H9 (cell line): ENCODE data around the gene HIPK2. TPM values are rescaled to one million over a fixed set of nuclear protein-coding genes. Genes with fewer than 3 reads are reported as not detected.

ENCODE experiments used
- DNase-seq: peaks from one replicate; pipeline ENCODE4 v3.0.0-alpha.2; 2017
- H2AFZ ChIP-seq: one replicate; pipeline ENCODE4 v1.6.1; 2013; ENCODE audit warnings: mild to moderate bottlenecking, low read length, control low read depth, moderate library complexity
- H2AK5ac ChIP-seq: 2 replicates; pipeline ENCODE4 v1.6.1; 2013; ENCODE audit warnings: low read length, control low read depth, mixed read lengths; ENCODE audit not compliant: insufficient read length
- H2BK120ac ChIP-seq: one replicate; pipeline ENCODE4 v1.6.1; 2013; ENCODE audit warnings: low read depth, mild to moderate bottlenecking, low read length, control low read depth, inconsistent platforms; ENCODE audit not compliant: poor library complexity, severe bottlenecking
- H2BK12ac ChIP-seq: 2 replicates; pipeline ENCODE4 v1.6.1; 2013; ENCODE audit warnings: low read length, control low read depth, mixed read lengths, low read depth; ENCODE audit not compliant: insufficient read length
- H2BK15ac ChIP-seq: 2 replicates; pipeline ENCODE4 v1.6.1; 2013; ENCODE audit warnings: low read depth, low read length, control low read depth
- H2BK20ac ChIP-seq: one replicate; pipeline ENCODE4 v1.6.1; 2013; ENCODE audit warnings: low read depth, mild to moderate bottlenecking, low read length, control low read depth, inconsistent platforms; ENCODE audit not compliant: poor library complexity, severe bottlenecking
- H2BK5ac ChIP-seq: 2 replicates; pipeline ENCODE4 v1.6.1; 2013; ENCODE audit warnings: low read length, control low read depth, mixed read lengths; ENCODE audit not compliant: insufficient read length
- H3K14ac ChIP-seq: 2 replicates; pipeline ENCODE4 v1.6.1; 2013; ENCODE audit warnings: low read length, control low read depth; ENCODE audit not compliant: insufficient read depth
- H3K18ac ChIP-seq: 2 replicates; pipeline ENCODE4 v1.6.1; 2013; ENCODE audit warnings: low read depth, mild to moderate bottlenecking, mixed read lengths, low read length, control low read depth; ENCODE audit not compliant: insufficient read length
- H3K23ac ChIP-seq: 2 replicates; pipeline ENCODE4 v1.6.1; 2013; ENCODE audit warnings: low read length, control low read depth, mixed read lengths, low read depth; ENCODE audit not compliant: insufficient read length
- H3K23me2 ChIP-seq: 2 replicates; pipeline ENCODE4 v1.6.1; 2013; ENCODE audit warnings: low read depth, mild to moderate bottlenecking, mixed read lengths, low read length, control low read depth; ENCODE audit not compliant: insufficient read length, poor library complexity, severe bottlenecking
- H3K27ac ChIP-seq: 2 replicates; pipeline ENCODE4 v1.5.1; 2013; ENCODE audit warnings: low read length, control low read depth, mixed read lengths, low read depth; ENCODE audit not compliant: insufficient read length
- H3K27me3 ChIP-seq: 2 replicates; pipeline ENCODE4 v1.6.1; 2013; ENCODE audit warnings: low read length, control low read depth, inconsistent platforms; ENCODE audit not compliant: insufficient read depth
- H3K4ac ChIP-seq: 2 replicates; pipeline ENCODE4 v1.6.1; 2013; ENCODE audit warnings: low read depth, mild to moderate bottlenecking, control low read depth, inconsistent platforms, low read length, moderate library complexity
- H3K4me1 ChIP-seq: 2 replicates; pipeline ENCODE4 v1.6.1; 2013; ENCODE audit warnings: low read length, control low read depth, inconsistent platforms; ENCODE audit not compliant: insufficient read depth
- H3K4me2 ChIP-seq: 2 replicates; pipeline ENCODE4 v1.6.1; 2013; ENCODE audit warnings: low read length, control low read depth, mixed read lengths; ENCODE audit not compliant: insufficient read length, insufficient read depth
- H3K56ac ChIP-seq: 2 replicates; pipeline ENCODE4 v1.6.1; 2013; ENCODE audit warnings: low read depth, mild to moderate bottlenecking, mixed read lengths, low read length, control low read depth; ENCODE audit not compliant: insufficient read length
- H3K79me1 ChIP-seq: 2 replicates; pipeline ENCODE4 v1.6.1; 2013; ENCODE audit warnings: low read depth, mild to moderate bottlenecking, moderate library complexity, low read length, control low read depth, inconsistent platforms; ENCODE audit not compliant: insufficient read depth, poor library complexity, severe bottlenecking
- H3K79me2 ChIP-seq: 2 replicates; pipeline ENCODE4 v1.6.1; 2013; ENCODE audit warnings: low read length, control low read depth, inconsistent platforms; ENCODE audit not compliant: insufficient read depth
- H3K9ac ChIP-seq: 2 replicates; pipeline ENCODE4 v1.6.1; 2013; ENCODE audit warnings: low read length, control low read depth, mixed read lengths; ENCODE audit not compliant: insufficient read length; ENCODE audit errors: extremely low read depth
- H3K9me3 ChIP-seq: one replicate; pipeline ENCODE4 v1.6.1; 2013; ENCODE audit warnings: low read depth, low read length, inconsistent platforms; ENCODE audit not compliant: control insufficient read depth
- H3T11ph ChIP-seq: one replicate; pipeline ENCODE4 v1.6.1; 2013; ENCODE audit warnings: mild to moderate bottlenecking, low read length, control low read depth, inconsistent platforms
- H4K20me1 ChIP-seq: one replicate; pipeline ENCODE4 v1.6.1; 2013; ENCODE audit not compliant: control insufficient read depth, insufficient read length, insufficient read depth
- H4K5ac ChIP-seq: 2 replicates; pipeline ENCODE4 v1.6.1; 2013; ENCODE audit warnings: low read depth, mild to moderate bottlenecking, mixed read lengths, low read length, control low read depth; ENCODE audit not compliant: insufficient read length
- H4K8ac ChIP-seq: replicated peaks from 2 replicates; pipeline ENCODE4 v1.6.1; 2013; ENCODE audit warnings: low read length, control low read depth, mixed read lengths, low read depth; ENCODE audit not compliant: insufficient read length
- H4K91ac ChIP-seq: 2 replicates; pipeline ENCODE4 v1.6.1; 2013; ENCODE audit warnings: low read depth, mild to moderate bottlenecking, moderate library complexity, mixed read lengths, low read length, control low read depth; ENCODE audit not compliant: insufficient read length
- H3K27ac Mint-ChIP-seq, 3 experiments: 2 replicates in 2 of 3; 3 replicates in 1 of 3; pipeline ENCODE4 v1.8.0; 2020 to 2021; ENCODE audit warnings: mixed read lengths in 3 of 3, mild to moderate bottlenecking in 1 of 3, moderate library complexity in 1 of 3
- H3K27me3 Mint-ChIP-seq: 2 replicates; pipeline ENCODE4 v1.8.0; 2021; ENCODE audit warnings: low read depth, mild to moderate bottlenecking, moderate library complexity, mixed read lengths
- H3K36me3 Mint-ChIP-seq, 3 experiments: 2 replicates in 2 of 3; 3 replicates in 1 of 3; pipeline ENCODE4 v1.8.0; 2020 to 2021; ENCODE audit warnings: low read depth in 3 of 3, mixed read lengths in 3 of 3; ENCODE audit not compliant: insufficient read depth in 1 of 3
- H3K4me1 Mint-ChIP-seq, 2 experiments: 2 replicates each; pipeline ENCODE4 v1.8.0; 2020; ENCODE audit warnings: mixed read lengths in 2 of 2
- H3K4me3 Mint-ChIP-seq, 2 experiments: 2 replicates in 1 of 2; 3 replicates in 1 of 2; pipeline ENCODE4 v1.8.0; 2020 to 2021; ENCODE audit warnings: mild to moderate bottlenecking in 2 of 2, mixed read lengths in 2 of 2, moderate library complexity in 1 of 2
- H3K9me3 Mint-ChIP-seq, 2 experiments: 2 replicates in 1 of 2; 3 replicates in 1 of 2; pipeline ENCODE4 v1.8.0; 2020; ENCODE audit warnings: mild to moderate bottlenecking in 2 of 2, mixed read lengths in 2 of 2, moderate library complexity in 1 of 2
- CTCF ChIP-seq: fragments of 200-600 bp; sonication (generic); conservative IDR thresholded peaks from 3 replicates; pipeline ENCODE4 v1.8.0; 2021; ENCODE audit warnings: antibody characterized with exemption, mild to moderate bottlenecking
- WGBS: extraction: QIAGEN DNeasy Blood & Tissue Kit; methylation state at CpG from one replicate; pipeline ENCODE4 v1.1.7; 2013; ENCODE audit warnings: missing lambda C conversion rate, low lambda C conversion rate, mixed read lengths; ENCODE audit not compliant: insufficient read length; ENCODE audit errors: extremely low coverage; 5-methylcytosine and 5-hydroxymethylcytosine counted together
- total RNA-seq: library from RNA; stranded (reverse); gene quantifications from 2 replicates; pipeline ENCODE4 v1.2.1, GENCODE V29; 2021

HIPK2 gene
- total RNA-seq, 1 experiment from 2014 or later = 21.9 TPM

GRCh38 chr7:139600306-139600705, 177.5 kb downstream of the HIPK2 start:
- Histone ChIP-seq H3K79me1 (no peaks in the 10 kb centered on the region), H3K27me3 (no peaks in the 10 kb centered on the region), H2AFZ (no peak overlapping the region), H4K91ac (no peak overlapping the region), H4K20me1 (no peaks in the 10 kb centered on the region), H3K79me2 (no peaks in the 10 kb centered on the region), H3K23ac (no peak overlapping the region), H2BK12ac (no peak overlapping the region), H3K4me2 (no peak overlapping the region), H2BK20ac (no peak overlapping the region), H3K9ac (no peak overlapping the region), H2BK120ac (no peak overlapping the region), H4K5ac (no peak overlapping the region), H3K27ac (no peak overlapping the region), H3K56ac (no peak overlapping the region), H2BK15ac (no peak overlapping the region), H3K18ac (no peak overlapping the region), H3T11ph (no peak overlapping the region), H2BK5ac (no peak overlapping the region), H2AK5ac (no peak overlapping the region), H4K8ac (no peak overlapping the region), H3K23me2 (no peaks in the 10 kb centered on the region), H3K14ac (no peak overlapping the region), H3K4me1 (no peaks in the 10 kb centered on the region), H3K4ac (no peak overlapping the region), H3K9me3 (no peaks in the 10 kb centered on the region)
- Mint-ChIP-seq H3K27ac (no peak overlapping the region), H3K4me3 (no peak overlapping the region), H3K4me1 (no peaks in the 10 kb centered on the region), H3K9me3 (no peaks in the 10 kb centered on the region), H3K36me3 (peaks cover 0 to 17% (median 13%) of the 10 kb centered on the region in 3 experiments; a peak in 4 of 7 replicates), H3K27me3 (no peaks in the 10 kb centered on the region)
- TF ChIP-seq CTCF = no peak
- WGBS = no CpG with 5 or more reads among the region's 8 CpGs
- DNase-seq = no peak
